PC-9 (cell line): ENCODE measurements around the gene PITPNC1.

Experiments
- EZH2 ChIP-seq: fragments of 200-600 bp; sonication (generic); IDR thresholded peaks from 2 replicates; pipeline ENCODE4 v1.8.0; 2017; ENCODE audit warnings: antibody characterized with exemption, low read depth
- TF ChIP-seq, protein P1 (sequence below): fragments of 200-600 bp; sonication (generic); conservative IDR thresholded peaks from 2 replicates; pipeline ENCODE4 v1.6.1; 2017; ENCODE audit warnings: mixed run types, antibody characterized with exemption, mild to moderate bottlenecking, moderate library complexity

DNA sequence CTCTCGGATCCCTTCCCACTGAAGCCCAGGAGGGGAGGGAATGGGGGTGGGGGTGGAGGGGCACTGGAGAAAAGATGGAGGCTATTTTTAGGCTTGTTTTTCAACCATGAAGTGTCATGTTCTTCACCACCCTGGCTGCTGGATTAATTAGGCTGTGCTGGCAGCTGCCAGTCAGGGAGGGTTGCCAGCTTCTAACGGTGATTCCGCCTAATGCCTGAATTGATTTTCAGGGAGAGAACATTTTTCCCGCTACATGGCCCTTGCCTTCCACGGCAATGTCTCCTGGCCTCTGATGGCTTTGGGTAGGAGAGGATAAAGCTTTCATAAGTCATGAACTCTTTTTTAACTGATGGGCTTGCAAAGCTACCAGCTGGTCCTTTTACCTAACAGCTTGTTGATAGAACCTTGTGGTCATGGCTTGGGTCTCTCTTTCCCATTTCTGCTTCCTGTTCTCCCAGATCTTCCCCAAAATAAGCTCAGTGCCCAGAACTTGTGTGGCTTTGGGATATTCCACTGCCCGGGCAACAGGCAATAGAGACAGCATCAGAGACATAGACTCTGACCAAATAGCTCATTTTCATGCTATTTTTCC lies 167.4 kb downstream of the PITPNC1 start:
- TF ChIP-seq EZH2 = no peak
- TF ChIP-seq, protein P1, sequence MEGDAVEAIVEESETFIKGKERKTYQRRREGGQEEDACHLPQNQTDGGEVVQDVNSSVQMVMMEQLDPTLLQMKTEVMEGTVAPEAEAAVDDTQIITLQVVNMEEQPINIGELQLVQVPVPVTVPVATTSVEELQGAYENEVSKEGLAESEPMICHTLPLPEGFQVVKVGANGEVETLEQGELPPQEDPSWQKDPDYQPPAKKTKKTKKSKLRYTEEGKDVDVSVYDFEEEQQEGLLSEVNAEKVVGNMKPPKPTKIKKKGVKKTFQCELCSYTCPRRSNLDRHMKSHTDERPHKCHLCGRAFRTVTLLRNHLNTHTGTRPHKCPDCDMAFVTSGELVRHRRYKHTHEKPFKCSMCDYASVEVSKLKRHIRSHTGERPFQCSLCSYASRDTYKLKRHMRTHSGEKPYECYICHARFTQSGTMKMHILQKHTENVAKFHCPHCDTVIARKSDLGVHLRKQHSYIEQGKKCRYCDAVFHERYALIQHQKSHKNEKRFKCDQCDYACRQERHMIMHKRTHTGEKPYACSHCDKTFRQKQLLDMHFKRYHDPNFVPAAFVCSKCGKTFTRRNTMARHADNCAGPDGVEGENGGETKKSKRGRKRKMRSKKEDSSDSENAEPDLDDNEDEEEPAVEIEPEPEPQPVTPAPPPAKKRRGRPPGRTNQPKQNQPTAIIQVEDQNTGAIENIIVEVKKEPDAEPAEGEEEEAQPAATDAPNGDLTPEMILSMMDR = no peak
